ENCODE measurements around the gene BTBD10.

Gene BTBD10

DNA sequence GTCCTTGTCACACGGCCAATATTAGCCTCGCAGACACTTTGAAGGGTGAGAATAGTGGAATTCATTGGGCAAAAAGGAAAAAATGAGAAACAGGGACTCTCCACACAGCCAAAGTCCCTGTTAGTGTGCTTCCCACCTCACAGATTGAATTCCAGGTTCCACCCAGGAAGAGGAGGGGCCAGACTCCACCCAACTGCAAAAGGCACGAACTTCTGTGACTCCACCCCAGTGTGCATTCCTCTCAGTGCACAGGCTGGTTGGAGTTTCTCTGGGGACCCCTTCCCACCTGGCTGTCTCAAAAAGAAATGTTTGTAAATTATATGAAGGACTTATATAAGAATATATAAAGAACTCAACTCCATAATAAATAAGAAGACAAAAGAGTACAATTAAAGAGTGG, 12.1 kb upstream of the BTBD10 start:
- no peak for DNase-seq (ENCODE audit: insufficient read length, low spot score)
- FAIRE-seq: no peak
- no peak for TF ChIP-seq POLR2A (IDR thresholded peaks at IDR 0.05; ENCODE audit: low read depth, low read length)
- TF ChIP-seq SPI1 (IDR thresholded peaks at IDR 0.05; ENCODE audit: low read depth, low read length): no peak
- no peak for TF ChIP-seq TAF1 (IDR thresholded peaks at IDR 0.05; ENCODE audit: low read depth, low read length)
- no peak for TF ChIP-seq POU2F2 (IDR thresholded peaks at IDR 0.05; ENCODE audit: low read depth, low read length)
- TF ChIP-seq POLR2AphosphoS5 (IDR thresholded peaks at IDR 0.05; ENCODE audit: low read depth, low read length): no peak
- TF ChIP-seq PAX5 (IDR thresholded peaks at IDR 0.05; ENCODE audit: insufficient read depth, low read length, severe bottlenecking): no peak

DNA sequence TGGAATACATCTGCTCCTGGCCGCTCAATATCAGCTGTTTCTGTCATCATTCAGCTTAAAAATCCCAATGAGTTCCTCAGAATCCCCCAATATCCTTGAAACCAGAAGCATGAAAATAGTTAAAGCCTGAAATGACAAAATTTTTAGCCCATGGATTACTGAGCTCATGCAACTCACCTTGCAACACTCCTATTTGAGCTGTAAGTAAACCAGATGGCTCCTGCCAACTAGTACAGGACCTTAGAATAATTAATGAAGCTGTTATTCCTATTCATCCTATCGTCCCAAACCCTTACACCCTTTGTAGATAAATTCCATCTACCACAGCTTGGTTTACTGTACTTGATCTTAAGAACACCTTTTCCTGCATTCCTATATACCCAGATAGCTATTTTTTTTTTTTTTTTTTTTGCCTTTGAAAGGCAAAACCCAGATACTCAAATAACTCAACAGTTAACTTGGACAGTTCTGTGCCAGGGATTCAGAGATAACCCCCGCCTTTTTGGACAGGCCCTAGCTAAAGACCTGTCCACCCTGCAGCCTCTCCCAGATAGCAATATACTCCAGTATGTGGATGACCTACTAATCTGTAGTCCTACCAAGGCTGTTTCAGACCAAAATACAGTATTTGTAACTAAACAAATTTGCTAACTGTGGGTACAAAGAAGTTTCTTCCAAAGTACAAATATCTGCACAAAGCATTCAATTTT, 10.1 kb upstream of the BTBD10 start:
- FAIRE-seq (no peak), DNase-seq (ENCODE audit: insufficient read length, low spot score) (no peak)
- TF ChIP-seq SPI1 (IDR thresholded peaks at IDR 0.05; ENCODE audit: low read depth, low read length): no peak
- TF ChIP-seq TAF1 (IDR thresholded peaks at IDR 0.05; ENCODE audit: low read depth, low read length): no peak
- TF ChIP-seq PAX5 (IDR thresholded peaks at IDR 0.05; ENCODE audit: insufficient read depth, low read length, severe bottlenecking): no peak
- TF ChIP-seq POU2F2 (IDR thresholded peaks at IDR 0.05; ENCODE audit: low read depth, low read length): no peak
- TF ChIP-seq POLR2AphosphoS5 (IDR thresholded peaks at IDR 0.05; ENCODE audit: low read depth, low read length): no peak
- no peak for TF ChIP-seq POLR2A (IDR thresholded peaks at IDR 0.05; ENCODE audit: low read depth, low read length)

DNA sequence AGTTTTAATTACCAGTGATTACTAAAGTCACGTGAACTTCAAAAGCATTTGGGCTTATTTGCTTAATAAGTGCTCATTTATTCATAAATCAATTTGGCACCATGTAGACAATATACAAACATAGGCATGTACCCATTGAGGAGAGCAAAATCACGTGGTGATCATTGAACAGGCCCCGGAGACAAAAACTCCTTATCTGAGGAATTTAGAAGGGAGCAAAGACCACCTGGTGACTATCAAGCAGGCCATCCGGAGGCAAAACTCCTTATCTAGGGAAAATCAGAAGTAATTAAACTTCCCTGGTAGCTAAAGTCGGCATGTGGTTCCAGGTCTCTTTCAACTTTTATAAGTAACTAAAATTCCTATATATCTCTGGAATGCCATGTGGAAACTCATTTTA, 5.7 kb upstream of the BTBD10 start:
- no peak for FAIRE-seq

DNA sequence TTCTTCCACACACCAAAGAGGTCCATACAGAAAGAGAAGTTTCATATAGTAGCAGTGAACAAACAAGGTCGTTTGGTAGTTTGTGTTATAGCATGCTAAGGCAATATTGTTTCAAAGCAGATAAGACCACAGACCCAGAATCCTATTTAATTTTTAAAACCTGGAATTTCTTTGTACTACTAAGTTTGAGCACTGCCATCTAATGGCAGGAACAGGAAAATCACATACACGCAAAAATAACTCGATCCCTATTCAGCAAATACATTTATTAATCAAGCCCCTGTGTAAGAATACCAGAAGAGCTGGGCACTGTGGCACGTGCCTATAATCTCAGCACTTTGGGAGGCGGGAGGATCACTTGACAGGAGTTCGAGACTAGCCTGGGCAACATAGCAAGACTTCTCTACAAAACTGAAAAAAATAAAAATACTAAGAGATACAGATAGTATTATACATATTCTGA, 2.9 kb upstream of the BTBD10 start:
- peak; percentile 72 for FAIRE-seq
- DNase-seq (ENCODE audit: insufficient read length, low spot score): no peak
- no peak for TF ChIP-seq SPI1 (IDR thresholded peaks at IDR 0.05; ENCODE audit: low read depth, low read length)
- TF ChIP-seq POLR2AphosphoS5 (IDR thresholded peaks at IDR 0.05; ENCODE audit: low read depth, low read length): no peak
- no peak for TF ChIP-seq POU2F2 (IDR thresholded peaks at IDR 0.05; ENCODE audit: low read depth, low read length)
- TF ChIP-seq POLR2A (IDR thresholded peaks at IDR 0.05; ENCODE audit: low read depth, low read length): no peak
- no peak for TF ChIP-seq PAX5 (IDR thresholded peaks at IDR 0.05; ENCODE audit: insufficient read depth, low read length, severe bottlenecking)
- no peak for TF ChIP-seq TAF1 (IDR thresholded peaks at IDR 0.05; ENCODE audit: low read depth, low read length)

More for the DNA sequence above, 5.7 kb upstream of the BTBD10 start:
- DNase-seq (ENCODE audit: insufficient read length, low spot score): no peak
- no peak for TF ChIP-seq TAF1 (IDR thresholded peaks at IDR 0.05; ENCODE audit: low read depth, low read length)
- no peak for TF ChIP-seq PAX5 (IDR thresholded peaks at IDR 0.05; ENCODE audit: insufficient read depth, low read length, severe bottlenecking)
- TF ChIP-seq POU2F2 (IDR thresholded peaks at IDR 0.05; ENCODE audit: low read depth, low read length): no peak
- TF ChIP-seq POLR2A (IDR thresholded peaks at IDR 0.05; ENCODE audit: low read depth, low read length): no peak
- TF ChIP-seq SPI1 (IDR thresholded peaks at IDR 0.05; ENCODE audit: low read depth, low read length): no peak
- TF ChIP-seq POLR2AphosphoS5 (IDR thresholded peaks at IDR 0.05; ENCODE audit: low read depth, low read length): no peak

DNA sequence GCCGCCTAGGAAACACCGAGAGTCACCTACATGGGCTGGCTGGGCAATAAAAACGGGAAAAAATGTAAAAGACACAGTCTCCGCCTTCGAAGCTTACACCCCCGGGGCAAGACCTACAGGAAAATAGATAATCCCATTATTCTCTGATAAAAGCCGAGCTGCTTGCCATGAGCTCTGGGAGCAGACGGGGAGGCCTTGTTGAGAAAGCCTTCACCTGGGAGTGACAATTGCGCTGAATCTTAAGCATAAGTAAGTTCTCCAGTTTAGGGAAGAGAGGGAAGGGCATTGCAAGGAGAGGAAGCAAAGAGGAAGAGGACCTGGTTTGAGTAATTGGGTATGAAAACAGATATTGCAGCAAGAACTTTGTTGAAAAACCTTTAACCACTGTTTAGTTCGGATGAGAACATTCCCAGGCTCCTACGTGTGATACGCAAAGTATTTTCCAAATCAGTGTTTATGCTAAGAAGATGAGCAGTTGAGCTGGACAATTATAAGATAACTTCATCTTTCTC, 813 bp upstream of the BTBD10 start:
- FAIRE-seq (no peak), DNase-seq (ENCODE audit: insufficient read length, low spot score) (no peak)
- TF ChIP-seq POU2F2 (IDR thresholded peaks at IDR 0.05; ENCODE audit: low read depth, low read length) (no peak), PAX5 (IDR thresholded peaks at IDR 0.05; ENCODE audit: insufficient read depth, low read length, severe bottlenecking) (no peak), POLR2A (IDR thresholded peaks at IDR 0.05; ENCODE audit: low read depth, low read length) (no peak), TAF1 (IDR thresholded peaks at IDR 0.05; ENCODE audit: low read depth, low read length) (no peak), SPI1 (IDR thresholded peaks at IDR 0.05; ENCODE audit: low read depth, low read length) (no peak), POLR2AphosphoS5 (IDR thresholded peaks at IDR 0.05; ENCODE audit: low read depth, low read length) (no peak)

DNA sequence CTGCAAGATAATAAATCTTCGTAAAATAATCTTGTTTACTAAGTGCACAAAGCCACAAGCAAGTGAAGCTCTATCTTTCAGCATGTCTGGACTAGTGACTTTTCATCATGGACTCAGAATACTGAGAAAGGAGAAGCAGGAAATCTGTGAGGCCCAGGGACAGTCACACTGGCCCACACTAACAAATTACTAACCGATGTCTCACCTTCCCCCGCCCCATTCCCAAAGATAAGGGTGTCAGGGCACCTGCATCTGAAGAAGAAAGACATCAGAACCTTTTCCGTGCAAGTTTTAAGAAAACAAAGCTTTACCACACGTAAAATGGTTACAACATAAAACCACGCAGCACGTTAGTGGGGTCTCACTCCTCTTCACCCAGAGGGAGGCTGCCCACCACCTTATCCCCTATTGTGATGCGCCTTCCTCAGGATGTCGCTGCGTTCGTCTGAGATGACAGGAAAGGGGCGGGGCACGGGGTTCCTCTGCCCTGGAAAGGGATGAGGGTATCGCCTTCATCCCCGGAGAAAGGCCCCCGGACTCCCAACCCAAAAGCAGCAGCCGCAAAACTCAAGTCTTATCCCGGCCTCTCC, 616 bp downstream of the BTBD10 start:
- TF ChIP-seq POLR2A (IDR thresholded peaks at IDR 0.05; ENCODE audit: low read depth, low read length) (no peak), SPI1 (IDR thresholded peaks at IDR 0.05; ENCODE audit: low read depth, low read length) (peak; percentile 21; the same call in 1 of the 2 replicates), POU2F2 (IDR thresholded peaks at IDR 0.05; ENCODE audit: low read depth, low read length) (no peak)
- FAIRE-seq: no peak
- DNase-seq (ENCODE audit: insufficient read length, low spot score): no peak

DNA sequence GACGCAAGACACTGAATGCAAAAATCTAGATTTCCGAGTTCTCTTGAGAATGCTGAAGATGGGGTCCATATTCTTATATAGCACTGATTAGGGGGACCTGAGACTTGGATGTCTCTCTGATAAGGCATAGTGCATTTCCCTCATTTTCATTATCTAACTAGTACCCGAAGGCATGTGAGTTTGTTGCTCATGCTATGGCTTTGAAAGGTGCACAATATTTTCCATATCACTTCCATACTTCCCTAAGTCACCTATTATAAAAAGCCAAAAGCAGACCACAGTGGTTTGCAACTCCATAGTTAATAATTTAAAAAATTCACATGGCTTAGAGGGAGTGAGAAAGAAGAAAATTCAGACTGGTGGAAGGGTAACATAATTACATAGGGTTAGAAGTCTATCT, 1.7 kb downstream of the BTBD10 start:
- FAIRE-seq (no peak), DNase-seq (ENCODE audit: insufficient read length, low spot score) (no peak)
- no peak for TF ChIP-seq POLR2AphosphoS5 (IDR thresholded peaks at IDR 0.05; ENCODE audit: low read depth, low read length)
- TF ChIP-seq POU2F2 (IDR thresholded peaks at IDR 0.05; ENCODE audit: low read depth, low read length): no peak
- no peak for TF ChIP-seq TAF1 (IDR thresholded peaks at IDR 0.05; ENCODE audit: low read depth, low read length)
- TF ChIP-seq SPI1 (IDR thresholded peaks at IDR 0.05; ENCODE audit: low read depth, low read length): no peak
- TF ChIP-seq PAX5 (IDR thresholded peaks at IDR 0.05; ENCODE audit: insufficient read depth, low read length, severe bottlenecking): no peak
- TF ChIP-seq POLR2A (IDR thresholded peaks at IDR 0.05; ENCODE audit: low read depth, low read length): no peak

DNA sequence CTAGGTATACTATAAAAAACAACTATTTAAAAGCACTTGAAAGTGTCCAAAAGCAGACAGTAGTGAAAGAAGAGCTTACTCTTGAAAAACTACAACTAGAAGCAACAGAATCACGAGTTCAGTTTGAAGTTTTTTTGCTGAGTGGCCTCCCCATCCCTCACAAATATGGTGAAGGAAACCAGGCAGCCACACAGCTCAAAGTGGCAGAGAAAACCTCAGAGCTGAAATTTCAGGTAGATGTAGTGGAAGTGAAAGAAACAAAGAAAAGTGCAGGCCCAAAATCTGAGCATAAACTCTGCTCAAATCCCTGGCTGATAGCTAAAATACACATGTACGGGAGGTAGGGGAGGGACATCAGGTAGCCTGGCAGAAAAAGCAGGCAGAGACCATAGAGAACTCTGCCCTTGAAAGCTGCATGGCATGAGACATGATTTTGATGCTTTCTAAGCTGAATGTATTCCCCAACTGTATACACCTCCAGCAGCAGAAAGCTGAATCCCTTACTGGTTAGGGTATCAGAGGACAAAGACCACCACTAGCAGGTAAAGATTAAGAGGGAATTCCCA, 12.1 kb downstream of the BTBD10 start:
- TF ChIP-seq POU2F2 (IDR thresholded peaks at IDR 0.05; ENCODE audit: low read depth, low read length): no peak
- TF ChIP-seq PAX5 (IDR thresholded peaks at IDR 0.05; ENCODE audit: insufficient read depth, low read length, severe bottlenecking): no peak
- no peak for TF ChIP-seq POLR2A (IDR thresholded peaks at IDR 0.05; ENCODE audit: low read depth, low read length)
- TF ChIP-seq TAF1 (IDR thresholded peaks at IDR 0.05; ENCODE audit: low read depth, low read length): no peak
- TF ChIP-seq POLR2AphosphoS5 (IDR thresholded peaks at IDR 0.05; ENCODE audit: low read depth, low read length): no peak
- TF ChIP-seq SPI1 (IDR thresholded peaks at IDR 0.05; ENCODE audit: low read depth, low read length): no peak
- FAIRE-seq: no peak
- no peak for DNase-seq (ENCODE audit: insufficient read length, low spot score)

DNA sequence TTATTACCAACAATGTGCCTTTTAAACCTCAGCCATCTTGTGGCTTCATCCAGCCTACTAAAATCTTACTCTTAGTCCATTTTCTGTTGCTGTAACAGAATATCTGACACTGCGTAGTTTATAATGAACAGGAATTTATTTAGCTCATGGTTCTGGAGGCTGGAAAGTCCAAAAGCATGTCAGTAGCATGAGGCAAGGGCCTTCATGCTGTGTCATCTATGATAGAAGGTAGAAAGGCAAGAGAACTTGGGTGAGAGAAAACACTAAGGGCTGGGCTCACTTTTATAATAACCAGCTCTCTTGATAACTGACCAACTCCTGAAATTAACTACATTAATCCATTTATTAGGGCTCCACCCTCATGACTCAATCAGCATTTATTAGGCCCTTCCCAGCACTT, 13.5 kb downstream of the BTBD10 start:
- no peak for TF ChIP-seq POU2F2 (IDR thresholded peaks at IDR 0.05; ENCODE audit: low read depth, low read length)
- no peak for TF ChIP-seq POLR2AphosphoS5 (IDR thresholded peaks at IDR 0.05; ENCODE audit: low read depth, low read length)
- no peak for TF ChIP-seq POLR2A (IDR thresholded peaks at IDR 0.05; ENCODE audit: low read depth, low read length)
- no peak for TF ChIP-seq SPI1 (IDR thresholded peaks at IDR 0.05; ENCODE audit: low read depth, low read length)
- TF ChIP-seq TAF1 (IDR thresholded peaks at IDR 0.05; ENCODE audit: low read depth, low read length): no peak
- TF ChIP-seq PAX5 (IDR thresholded peaks at IDR 0.05; ENCODE audit: insufficient read depth, low read length, severe bottlenecking): no peak
- FAIRE-seq (no peak), DNase-seq (ENCODE audit: insufficient read length, low spot score) (no peak)

Measured in GM12891 (cell line).